ENCODE data around the gene FAM234A.
"Not testable (repeated sequence)": the region's sequence is repeated elsewhere in the genome, so short reads cannot be mapped to it uniquely, and the experiment has no call there.

The FAM234A gene

GRCh38 chr16:265711-266110 lies 31.1 kb downstream of the FAM234A start:
- DNase-seq (ENCODE audit: low read depth), result no peak

GRCh38 chr16:266258-267164 lies 31.9 kb downstream of the FAM234A start:
- no peak for DNase-seq (ENCODE audit: low read depth)

GRCh38 chr16:267562-267961 lies 32.9 kb downstream of the FAM234A start:
- not testable (repeated sequence) for DNase-seq (ENCODE audit: low read depth)

GRCh38 chr16:268141-269053 lies 33.8 kb downstream of the FAM234A start:
- no peak for DNase-seq (ENCODE audit: low read depth)

DNA sequence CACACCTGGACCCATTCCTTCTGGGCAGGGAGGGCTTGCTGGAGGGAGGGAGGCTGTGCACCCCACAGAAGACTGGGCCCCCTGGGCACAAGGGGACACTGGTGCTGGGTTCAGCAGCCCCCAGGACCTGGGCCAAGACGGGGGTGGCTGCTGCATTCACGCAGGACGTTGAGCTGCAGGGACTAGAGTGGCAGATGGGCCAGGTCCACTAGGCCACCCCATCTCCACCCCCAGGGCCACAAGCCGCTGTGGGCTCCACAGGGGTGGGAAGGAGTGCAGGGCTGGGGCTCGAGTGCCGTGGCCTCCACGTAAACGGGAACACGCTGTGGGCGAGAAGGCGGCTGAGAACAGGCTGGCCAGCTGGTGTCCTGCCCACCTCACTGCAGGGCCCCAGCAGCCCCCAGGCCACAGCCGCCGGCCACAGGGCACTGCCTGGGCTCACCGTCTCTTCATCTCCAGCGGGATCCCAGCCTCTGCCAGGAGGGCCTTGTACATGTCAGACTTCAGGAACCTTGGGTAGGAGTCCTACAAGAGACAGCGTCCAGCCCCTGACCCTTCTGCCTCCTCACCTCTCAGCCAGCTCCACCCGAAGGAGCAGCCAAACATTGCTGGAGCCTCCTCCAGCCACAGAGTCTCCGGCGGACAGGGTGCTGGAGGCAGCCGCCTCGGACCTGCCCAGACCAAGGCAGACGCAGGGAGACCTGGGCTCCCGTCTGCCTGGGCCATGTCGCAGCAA lies 34.6 kb downstream of the FAM234A start:
- no peak for DNase-seq (ENCODE audit: low read depth)

DNA sequence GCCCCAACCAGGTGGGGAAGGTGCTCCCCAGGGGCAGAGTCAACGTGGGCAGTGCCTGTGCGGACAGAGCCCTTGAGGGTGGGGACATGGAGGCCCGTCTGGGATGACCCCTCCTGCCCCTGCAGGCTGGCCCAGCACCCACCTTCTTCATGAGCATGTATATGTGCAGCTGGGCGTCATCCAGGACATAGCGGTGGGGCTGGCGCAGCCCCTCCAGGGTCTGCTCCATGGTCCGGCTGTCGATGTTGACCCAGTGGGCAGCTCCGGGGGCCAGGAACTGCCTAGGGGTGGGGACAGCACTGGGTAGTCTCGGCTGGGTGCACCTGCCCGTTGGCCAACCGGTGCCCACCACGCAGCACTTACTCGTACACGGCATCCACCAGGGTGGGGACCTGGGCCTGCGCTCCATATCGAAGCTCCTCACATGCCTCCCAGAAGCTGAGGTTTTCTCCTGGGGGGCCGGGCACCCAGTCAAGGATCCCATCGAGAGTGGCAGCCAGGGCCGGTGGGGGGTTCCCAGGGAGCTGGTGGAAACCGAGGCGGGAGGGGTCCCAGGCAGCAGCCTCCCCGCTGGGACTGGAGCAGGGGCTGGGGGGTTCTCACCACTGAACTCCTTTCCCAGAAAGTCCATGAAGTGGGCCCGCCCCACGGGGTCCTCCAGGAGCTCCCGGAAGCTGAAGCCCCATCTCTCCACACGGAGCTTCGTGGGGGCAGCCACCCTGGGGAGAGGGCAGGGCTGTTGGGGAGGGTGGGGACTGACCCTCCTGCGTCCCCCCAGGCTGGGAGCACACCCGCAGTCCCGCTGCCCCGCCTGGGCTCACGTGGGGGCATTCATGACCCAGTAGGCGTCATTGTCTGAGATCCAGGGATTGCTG lies 36.0 kb downstream of the FAM234A start:
- DNase-seq (ENCODE audit: low read depth), result no peak

GRCh38 chr16:272633-273546 lies 38.3 kb downstream of the FAM234A start:
- no peak for DNase-seq (ENCODE audit: low read depth)

DNA sequence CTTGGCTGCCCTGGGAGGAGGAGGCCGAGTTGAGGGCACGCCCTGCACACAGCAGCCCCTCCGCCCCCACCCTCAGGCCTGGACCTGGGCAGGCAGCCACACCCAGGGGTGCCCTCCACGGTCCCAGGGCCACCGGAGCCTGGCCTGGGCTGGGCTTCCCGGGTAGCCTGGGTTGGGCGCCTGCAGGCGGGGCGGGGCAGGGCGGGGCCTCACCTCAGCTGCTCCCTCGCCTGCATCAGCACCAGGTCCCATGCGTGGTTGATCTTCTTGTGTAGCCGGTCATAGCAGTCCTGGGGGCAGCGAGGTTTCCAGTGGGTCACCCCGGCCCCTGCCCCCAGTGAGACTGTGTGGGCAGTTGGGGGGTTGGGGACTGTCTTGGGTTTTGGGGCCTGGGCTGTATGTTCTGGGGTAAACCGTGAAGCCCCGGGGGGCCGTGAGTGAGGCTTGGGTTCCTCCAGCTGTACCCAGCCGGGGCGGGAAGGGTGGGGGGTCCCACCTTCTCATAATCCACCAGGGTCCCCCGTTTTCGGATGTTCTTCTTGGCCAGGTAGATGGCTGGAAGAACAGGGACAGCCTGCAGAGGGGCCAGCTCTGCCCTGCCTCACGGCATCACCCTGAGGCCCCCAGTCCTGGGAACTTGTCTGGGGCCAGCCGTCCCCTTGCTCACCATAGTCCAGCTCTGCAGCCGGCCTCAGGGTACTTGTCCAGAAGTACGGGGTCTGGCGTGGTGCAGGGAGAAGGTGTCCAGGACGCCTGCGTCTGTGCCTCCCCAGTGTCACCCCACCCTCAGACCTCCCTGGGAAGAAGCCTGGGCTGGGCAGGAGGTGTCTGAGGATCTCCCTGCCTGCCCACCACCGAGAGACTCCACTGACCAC lies 39.2 kb downstream of the FAM234A start:
- DNase-seq (ENCODE audit: low read depth), result no peak

- DNase-seq (ENCODE audit: low read depth), result no peak
These were observed 40.5 kb downstream of the FAM234A start for GRCh38 chr16:275041-275641.

DNA sequence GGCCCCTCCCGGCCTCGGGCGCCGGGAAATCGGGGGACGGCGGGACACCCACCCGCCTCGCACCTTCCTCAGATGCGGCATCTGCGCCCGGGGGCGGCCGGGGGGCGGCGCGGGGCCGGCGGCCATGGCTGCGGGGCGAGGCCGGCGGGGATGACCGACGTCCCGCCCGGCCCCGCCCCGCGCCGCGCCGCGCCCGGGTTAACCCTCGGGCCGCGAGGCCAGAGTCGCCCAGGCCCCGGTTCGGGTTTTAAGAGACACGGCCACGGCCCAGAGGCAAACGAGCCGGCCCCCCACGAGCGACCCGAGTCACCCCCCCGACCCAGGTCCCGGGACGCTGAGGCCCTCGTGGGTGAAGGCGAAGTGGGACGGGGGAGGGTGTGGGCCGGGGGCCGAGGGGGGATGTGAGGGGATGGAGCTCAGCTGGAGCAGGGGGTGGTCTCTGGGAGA lies 41.2 kb downstream of the FAM234A start, which contains the start of gene RGS11:
RGS11 (minus strand) TSS at position 159 of the 447 bp plus-strand sequence; CDS start at position 126, 33 bp downstream.
- no peak for DNase-seq (ENCODE audit: low read depth)

GRCh38 chr16:276426-277077 lies 41.9 kb downstream of the FAM234A start:
- DNase-seq (ENCODE audit: low read depth), result no peak

DNA sequence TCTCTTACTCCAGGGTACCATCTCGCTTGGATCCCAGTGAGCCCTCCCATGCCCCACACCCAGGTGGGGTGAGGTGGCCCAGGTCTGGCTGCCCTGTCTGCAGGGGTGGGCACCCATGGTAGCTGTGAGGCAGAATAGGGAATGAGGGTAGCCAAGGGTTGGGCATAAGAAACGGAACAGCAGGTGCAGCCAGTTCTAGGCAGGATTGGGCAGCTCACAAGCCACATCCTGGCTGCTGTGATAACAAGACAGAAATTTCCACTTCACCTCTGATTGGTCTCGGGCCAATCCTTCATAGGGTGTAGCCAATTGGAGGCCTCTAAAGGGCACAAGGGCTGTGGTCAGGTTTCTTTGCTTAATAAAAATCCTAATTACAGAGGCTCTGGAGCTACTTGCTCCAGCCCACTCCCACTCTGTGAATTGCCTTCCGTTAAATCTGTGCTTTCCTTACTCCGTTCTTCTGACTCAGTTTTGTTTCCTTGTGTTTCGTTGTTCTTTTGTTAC lies 44.3 kb downstream of the FAM234A start:
- DNase-seq (ENCODE audit: low read depth), result no peak

GRCh38 chr16:279531-279930 lies 44.9 kb downstream of the FAM234A start:
- DNase-seq (ENCODE audit: low read depth), result no peak

- DNase-seq (ENCODE audit: low read depth), result no peak
These were observed 45.4 kb downstream of the FAM234A start for GRCh38 chr16:280005-280460.

DNA sequence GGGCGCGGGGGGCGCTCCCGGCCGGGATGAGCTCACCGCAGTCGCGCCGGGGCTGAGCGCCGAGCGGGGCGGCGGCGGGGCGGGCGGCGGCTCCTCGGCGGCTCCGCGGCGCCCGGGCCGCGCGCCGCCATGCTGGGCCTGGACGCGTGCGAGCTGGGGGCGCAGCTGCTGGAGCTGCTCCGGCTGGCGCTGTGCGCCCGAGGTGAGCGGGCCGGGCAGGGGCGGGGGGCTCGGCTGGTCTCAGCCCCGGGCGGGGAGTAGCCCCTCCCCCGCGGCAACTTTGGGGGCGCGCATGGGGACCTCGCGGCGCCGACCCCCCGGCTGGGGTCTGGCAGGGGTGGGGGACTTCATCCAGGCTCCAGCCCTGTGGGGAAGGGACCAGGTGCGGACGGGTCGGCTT lies 45.9 kb downstream of the FAM234A start, which contains the start of gene ARHGDIG:
ARHGDIG (plus strand) TSS at position 40 of the 400 bp plus-strand sequence; CDS start at position 130, 90 bp downstream.
- DNase-seq (ENCODE audit: low read depth), result no peak

- DNase-seq (ENCODE audit: low read depth), result no peak
These were observed 46.5 kb downstream of the FAM234A start for GRCh38 chr16:280991-281659.

Measured in T-helper 22 cell (primary cell).